NCI-H2196 (cell line): Measurements from ENCODE around the gene PYGL.
A peak's percentile ranks its signal among the peaks of the same experiment; 100 is the strongest.
"Not testable (repeated sequence)": the region's sequence is repeated elsewhere in the genome, so short reads cannot be mapped to it uniquely, and the experiment has no call there.

Source experiments
- DNase-seq: peaks from one replicate; lab custom pipeline; 2025; ENCODE audit not compliant: unreplicated experiment; lab: John Stamatoyannopoulos, UW

The PYGL gene

DNA sequence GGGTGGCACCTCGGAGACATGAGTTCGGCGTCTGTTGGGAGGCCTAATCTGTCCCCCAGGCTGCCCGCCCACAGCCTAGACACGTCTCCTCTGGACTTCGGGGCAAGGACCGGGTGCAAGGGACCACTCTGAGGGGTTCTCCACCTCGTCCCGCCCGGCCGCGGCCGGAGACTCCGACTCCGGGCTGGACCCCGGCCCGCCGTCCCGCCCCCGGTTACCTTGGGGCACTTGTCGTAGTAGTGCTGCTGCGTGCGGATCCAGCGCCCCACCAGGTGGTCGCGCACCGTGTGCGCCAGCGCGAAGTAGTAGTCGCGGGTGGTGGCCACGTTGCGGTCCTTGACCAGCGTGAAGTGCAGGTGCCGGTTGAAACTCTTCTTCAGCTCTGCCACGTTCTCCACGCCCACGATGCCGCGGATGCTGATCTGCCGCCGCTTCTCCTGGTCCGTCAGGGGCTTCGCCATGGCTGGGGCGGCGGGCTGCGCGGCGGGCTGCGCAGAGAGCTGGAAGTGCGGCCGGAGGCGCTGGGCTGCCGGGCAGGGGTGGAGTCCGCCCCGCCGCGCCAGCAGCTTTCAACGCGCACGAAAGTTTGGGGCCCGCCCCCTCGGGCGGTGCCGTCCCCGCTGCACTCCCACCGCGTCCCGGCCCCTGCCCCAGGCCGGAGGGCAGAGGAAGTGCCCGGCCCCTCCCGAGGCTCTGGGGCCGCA lies at the start of gene PYGL:
Gene PYGL (minus strand): TSS at position 541 of the 704 bp plus-strand sequence. CDS start 80 bp downstream, at position 461.
- peak; percentile 41 for DNase-seq

DNA sequence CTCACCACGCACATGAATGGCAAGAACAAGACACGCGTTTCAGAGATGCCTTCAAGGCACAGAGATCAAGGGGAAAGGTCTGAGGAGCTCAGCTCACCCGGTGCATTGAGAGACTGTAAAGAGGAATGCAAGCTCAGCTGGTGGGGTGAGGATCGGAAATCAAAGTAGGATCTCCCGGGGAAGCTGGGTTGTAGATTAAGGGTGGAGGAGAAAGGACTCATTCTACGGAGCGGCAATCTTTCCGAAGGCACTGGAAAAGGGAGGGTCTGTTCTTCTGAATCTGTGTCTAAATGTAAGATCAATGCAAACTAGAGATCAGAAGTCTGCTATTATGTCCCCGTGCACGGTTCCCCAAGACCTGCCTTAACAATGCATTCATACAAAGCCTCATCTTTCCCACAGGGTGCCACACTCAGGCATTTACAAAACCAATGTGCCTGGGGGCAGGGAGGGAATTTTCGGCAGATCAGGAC lies 41.6 kb upstream of the PYGL start:
- no peak for DNase-seq

DNA sequence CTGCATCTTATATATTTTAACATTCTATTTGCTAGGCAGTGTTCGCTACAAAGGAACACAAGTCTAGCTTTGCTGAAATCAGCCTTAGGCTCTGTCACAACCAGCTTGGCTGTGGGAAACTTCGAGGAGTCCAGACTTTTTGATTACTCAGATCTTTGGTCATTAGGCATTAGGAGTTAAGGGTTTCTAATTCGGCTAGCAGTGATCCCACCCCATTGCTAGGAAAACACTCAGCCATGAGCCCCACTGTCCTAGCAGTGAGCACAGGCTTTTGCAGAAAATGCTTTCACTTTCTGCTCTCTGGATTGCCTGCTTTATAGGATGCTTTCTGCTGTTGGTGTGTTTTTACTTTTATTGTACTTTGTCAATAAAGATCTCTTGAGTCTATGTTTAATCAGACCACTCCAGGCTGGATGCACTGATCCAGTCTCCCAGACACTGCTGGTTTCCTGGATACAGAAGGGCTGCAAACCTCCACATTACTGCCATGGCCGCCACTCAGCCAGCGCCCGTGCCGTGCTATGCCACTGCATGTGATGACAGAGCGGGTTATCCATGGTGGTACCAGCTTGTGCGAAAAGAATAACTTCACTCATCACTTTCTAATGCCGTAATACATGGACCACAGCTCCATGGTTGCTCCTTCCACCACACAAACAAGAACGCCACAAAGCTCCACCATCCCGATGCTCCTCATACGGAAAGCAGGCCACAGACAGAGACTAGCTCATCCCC lies 41.0 kb upstream of the PYGL start:
- DNase-seq = no peak

DNA sequence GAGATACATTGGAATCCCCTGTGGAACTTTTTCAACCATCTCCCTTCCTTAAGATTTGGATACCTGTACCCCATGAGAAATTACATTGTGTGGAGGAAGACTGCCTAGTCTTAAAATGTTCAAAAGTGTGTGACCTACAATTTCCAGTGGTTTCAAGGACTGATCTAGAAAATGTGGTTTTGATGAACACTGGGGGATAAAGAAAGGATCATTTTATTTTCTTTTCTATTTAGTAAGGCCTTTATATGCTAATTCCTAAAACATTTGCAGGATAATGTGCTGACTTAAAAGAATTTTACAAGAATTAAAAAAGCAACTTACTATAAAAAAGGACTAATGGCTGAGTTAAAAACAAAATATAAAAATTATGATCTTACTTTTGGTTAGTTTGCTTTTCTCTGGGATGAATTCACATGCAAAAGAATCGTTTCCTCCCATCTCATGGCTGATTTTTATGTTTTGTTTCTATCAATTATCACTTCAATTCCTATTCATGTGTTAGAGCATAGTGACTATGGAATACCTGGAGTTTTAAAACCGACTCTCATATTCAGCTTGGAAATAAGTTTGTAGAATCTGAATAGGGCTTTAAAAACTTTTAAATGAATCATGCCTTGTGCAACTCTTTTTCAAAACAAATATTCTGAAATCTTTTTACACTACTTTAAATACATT lies 39.9 kb upstream of the PYGL start:
- no peak for DNase-seq

DNA sequence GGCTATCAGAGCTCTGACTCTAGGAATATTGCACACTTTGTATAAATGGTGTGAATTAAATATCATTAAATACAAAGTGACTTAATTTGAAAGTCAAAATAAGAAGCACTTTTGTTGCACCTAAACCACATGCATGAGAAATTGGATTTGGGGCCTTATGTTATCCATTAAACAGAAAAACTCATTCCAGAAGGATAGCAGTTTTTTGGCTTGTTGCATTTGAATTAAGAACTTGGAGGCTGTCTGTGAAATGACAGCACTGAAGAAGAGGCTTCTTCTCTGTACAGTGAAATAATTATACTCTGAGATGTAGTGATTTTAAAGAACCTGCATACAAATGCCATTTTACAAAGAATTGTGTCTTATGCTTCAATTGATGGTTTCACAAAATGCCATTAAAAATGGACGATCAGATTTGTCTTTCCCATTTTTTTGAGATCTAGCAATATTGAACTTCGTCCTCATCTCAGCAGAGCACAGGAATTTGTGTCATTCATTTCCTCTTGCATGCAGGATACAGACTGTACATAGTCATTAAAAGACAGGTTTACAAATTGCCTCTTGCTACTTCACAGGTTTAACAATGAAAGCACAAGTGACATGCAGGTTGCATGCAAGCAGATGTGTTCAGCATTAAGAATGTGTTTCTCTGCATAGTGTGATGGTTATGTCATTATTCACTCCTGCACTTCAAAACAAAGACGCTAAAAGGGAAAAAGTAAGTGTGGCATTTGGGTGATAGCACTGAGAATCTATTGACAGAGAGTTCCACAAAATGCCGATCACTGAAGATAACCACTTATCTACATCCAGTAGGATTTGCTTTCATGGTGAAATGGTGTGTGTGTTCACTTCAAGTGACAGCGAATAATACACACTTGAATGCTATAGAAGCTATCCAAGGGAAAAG lies 35.9 kb upstream of the PYGL start:
- DNase-seq = no peak

DNA sequence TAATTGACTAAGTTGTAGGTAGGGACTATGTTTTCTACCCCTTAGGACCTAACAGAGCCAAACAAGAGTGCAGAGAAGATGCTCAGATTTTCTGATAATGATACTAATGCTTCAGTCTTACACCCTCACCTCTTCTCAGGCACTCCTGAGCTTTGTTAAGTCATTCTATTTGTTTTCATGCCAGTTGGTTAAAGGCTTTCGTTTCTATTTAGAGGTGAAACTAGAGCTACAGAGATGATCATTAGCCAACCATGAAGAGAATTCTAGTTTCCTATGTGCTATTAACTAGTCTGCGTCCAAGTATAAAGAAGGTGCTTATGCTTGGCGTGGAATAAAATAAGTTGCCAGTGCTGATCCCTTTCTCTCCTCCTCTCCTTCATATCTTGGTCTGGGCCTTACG lies 34.6 kb upstream of the PYGL start:
- DNase-seq = no peak

DNA sequence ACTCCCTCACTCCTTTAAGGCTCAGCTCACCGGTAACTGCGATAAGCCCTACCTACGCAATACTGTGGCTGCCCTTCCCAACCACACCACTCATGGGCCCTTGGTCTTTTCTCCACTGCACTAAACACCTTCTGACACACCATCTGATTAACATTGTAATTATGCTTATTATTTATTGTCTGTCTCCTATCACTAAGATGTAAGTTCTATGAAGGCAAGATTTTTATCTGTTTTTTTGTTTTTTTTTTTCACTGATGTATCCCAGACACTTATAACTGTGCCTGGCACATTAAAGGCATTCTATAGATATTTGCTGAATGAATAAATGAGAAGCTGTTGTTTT lies 34.2 kb upstream of the PYGL start:
- no peak for DNase-seq

DNA sequence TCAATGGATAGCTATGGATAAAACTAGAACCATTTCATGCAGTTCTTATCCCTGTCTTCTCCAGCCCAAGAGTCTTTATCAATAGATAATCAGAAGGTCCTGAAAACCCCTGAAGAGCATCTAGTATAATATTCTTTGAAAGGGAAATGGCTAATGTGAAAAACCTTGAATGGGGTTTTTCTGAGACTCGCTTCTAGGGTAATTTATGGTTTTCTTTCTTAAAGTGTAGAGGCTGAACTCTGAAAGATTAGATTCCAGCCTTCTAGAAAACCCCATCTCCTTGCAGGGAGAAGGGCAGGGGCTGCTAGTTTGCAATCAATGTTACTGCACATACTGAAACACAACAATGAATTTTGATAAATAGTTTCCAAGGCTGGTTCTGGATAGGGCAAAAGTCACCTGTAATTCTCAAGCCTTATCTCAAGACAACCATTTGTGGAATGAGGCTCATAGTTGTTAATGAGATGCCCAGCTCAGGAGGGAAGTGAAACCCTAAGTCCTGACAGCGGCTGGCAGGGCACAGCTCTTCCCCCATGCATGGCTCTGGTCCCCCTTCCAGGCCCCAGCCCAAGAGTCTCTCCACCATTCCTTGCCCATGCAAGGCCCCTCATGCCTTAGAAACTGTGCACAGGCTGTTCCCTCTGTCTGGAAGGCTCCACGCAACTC lies 33.7 kb upstream of the PYGL start:
- no peak for DNase-seq

DNA sequence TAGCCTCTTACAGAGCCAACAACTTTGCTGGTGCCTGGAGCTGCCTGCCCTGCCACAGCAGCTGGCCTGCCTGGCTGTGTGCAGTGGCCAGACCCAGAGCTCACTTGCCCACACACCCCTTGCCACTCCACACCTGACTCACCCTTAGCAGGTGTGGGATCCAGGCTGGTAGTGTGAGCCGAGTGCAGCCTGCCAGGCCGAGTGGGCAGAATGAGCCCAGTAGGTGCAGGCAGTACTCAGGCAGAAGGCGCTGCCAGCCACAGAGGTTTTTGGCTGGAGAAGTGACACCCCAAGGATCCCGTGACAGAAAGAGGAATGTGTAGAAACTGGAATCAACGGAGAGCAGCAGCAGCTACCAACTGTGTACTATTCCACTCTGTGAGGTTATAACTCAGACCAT lies 29.8 kb upstream of the PYGL start:
- no peak for DNase-seq

DNA sequence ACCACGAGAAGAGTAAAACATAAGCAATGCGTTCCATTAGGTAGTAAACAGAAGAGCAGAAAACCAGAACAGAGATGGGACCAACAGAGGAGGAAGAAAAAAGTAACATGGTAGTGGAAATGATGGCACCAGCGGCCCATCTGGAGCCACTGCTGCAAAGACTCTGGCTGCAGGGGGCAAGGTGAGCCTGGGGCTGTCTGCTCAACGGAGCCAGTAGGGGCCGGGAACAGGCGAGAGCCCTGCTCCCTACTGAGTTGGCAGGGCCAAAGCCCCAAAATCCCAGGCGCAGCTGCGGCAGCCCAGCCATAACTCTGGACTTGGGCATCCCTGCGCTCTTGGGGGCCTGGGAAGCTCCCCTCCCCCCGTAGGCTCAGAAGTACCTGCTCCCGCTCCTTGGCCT lies 28.5 kb upstream of the PYGL start:
- no peak for DNase-seq

DNA sequence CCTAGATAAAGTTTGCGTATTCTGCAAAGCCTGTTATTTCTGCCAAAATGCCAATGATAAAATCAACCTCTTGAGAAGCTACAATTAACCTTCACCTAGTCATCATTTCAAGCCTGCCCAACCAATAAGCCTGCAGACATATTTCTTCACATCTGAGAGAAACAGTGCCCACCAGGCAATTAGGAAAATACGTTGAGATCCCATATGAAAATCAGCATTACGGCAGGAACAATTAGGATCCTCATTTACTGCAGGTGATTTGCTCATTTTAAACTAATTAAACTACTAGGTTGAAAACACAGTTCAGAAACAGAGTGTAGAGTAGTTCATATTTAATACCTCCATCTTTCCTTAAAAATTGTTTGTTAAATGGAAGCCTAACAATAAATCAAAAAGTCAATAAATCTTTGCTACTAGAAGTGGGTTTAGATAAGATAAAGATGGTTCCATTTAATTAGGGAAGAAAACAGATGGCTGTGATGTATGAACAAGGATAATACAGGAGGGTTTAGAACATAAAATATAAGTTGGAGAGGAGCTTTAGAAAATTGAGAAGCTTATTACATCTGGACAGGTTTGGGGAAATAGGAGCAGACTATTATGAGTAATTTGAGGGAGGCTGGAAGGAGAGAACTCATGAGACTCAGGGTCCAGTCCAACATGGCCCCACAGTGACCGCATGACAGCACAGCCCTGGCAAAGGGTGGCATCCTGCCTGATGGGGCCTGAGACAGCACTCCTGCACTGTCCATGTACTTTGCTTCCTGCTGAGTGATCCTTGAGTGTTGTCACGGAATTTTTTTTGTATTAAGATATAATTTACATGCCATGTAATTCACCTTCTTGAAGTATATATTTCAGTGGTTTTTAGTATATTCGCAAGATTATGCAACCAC lies 26.9 kb upstream of the PYGL start:
- DNase-seq = no peak

DNA sequence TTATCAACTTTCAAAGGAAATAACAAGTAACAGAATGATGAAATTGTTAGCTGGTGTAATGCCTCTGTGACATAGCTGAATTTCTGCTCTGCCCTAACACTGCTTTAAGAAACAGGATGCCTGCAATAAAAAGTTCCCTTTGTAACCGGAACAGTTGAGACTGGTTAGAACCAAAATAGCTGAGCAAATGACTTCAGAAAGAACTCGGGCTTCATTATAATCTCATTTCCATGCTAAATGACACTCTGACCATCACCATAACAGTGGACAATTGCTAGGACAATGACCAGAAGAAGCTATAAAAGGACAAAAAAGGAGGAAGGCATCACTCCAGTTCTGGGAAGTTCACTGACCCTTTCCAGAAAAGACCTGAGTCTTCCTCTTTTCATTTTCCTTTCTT lies 23.5 kb upstream of the PYGL start:
- no peak for DNase-seq

DNA sequence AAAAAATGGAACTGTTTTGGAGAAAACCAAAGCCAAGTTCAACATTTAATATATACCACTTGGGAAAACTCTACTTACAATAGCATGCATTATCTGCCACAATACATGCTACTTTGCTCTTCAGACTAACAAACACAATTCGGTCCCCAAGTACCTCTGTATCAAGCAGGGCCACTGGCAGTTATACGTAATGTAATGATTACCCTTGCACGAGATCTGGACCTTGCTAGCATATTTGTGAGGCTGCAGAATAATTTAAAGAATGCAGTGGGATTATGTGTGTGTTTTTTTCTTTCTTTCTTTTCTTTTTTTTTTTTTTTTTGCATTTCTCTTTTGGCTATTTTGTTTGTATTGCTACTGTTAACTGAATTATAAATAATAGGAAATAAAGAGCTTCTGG lies 22.8 kb upstream of the PYGL start:
- DNase-seq = no peak

DNA sequence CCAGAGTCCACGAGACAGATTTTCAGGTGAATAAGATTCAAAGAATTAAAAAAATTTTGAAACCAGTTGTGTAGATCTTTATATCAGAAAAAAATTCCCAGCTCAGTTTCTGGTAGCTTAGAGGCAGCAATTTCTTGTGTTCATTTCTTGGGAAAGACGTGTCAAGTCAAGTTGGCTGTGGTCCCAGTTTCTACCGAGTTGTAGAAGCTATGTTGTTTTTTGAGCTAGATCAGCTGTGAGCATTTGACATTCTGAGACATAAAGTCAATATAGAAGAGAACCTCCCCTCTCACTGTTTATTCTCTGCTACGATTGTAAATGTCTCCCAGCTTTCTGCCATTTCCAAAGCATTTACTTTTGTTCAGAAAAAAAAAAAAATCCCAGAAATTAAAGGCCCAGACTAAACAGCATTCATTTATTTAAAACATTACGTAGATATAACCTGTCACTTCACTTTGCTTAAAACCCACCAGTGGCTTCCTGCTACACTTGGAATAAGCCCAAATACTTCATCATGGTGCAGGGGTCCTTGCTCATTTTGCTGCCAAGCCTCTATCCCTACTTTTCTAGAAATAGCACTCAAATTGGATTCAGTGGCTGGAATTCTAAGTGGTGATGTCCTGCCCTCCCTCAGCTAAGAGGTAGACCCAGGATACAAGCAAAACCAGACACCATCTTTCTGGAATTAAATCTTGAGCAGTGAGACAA lies 20.6 kb upstream of the PYGL start:
- no peak for DNase-seq

DNA sequence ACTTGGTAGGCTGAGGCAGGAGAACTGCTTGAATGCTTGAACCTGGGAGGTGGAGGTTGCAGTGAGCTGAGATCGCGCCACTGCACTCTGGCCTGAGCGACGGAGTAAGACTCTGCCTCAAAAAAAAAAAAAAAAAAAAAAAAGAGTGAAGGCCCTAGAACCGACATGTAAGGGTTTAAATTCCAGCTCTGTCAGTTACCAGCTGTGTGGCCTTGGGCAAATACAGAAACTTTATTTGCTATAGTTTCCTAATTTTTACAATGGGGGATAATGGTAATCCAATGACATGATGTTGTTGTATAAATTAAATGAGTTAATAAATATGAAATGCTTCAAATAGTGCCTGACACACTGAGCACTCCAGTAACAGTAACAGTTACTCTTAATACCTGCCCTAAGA lies 19.6 kb upstream of the PYGL start:
- DNase-seq = no peak

DNA sequence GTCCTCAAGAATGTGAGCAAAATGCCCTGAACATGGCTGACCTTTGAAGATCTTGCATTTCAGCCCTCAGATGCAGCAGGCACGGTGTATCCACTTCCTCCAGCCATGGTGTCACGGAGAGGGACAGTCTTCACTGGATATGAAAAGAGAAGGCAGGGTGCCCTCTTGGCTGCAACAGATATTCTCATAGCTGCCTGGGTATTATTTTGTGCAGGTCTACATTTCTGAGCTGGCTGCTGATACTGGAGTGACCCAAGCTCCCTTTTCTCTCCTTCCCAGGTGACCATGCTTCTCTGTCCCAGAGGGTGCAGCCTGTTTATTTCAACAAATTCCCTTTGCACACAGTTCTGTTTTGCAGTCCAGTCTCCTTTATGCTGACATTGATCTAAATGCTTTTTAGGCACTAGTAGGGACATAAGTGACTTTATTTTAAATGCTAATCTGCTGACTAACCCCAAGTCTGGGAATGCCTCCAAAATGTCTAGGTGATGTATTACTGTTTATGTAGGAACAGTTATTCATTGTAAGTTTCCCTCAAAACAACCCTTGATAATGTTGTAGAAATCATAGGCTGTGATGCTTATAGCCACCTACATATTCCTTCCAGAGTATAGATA lies 17.4 kb upstream of the PYGL start:
- DNase-seq = no peak

DNA sequence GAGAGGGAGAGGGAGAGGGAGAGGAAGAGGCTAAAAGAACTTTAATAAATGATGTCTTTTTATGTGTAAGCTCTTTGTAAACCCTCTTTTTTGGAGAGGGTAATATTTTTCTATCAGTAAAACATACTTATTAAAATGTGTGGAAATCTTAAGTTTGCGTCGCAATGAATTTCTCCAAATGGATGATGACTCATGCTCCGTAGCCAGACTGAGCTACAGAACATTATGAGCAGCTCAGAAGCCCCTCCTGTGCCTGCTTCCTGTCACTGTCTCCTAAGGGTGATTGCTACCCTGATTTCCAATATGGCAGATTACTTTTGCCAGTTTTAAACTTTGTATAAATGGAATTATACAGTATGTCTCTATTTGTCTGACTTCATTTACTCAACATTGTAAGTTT lies 13.0 kb upstream of the PYGL start:
- no peak for DNase-seq

DNA sequence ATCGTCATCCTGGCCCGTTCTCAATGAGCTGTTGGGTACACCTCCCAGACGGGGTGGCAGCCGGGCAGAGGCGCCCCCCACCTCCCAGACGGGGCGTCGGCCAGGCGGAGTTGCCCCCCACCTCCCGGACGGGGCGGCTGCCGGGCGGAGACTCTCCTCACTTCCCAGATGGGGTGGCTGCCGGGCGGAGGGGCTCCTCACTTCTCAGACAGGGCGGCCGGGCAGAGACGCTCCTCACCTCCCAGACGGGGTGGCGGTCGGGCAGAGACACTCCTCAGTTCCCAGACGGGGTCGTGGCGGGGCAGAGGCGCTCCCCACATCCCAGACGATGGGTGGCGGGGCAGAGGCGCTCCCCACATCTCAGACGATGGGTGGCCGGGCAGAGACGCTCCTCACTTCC lies 12.1 kb upstream of the PYGL start:
- not testable (repeated sequence) for DNase-seq
